ENCODE results near the gene WNT2B.

WNT2B gene

DNA sequence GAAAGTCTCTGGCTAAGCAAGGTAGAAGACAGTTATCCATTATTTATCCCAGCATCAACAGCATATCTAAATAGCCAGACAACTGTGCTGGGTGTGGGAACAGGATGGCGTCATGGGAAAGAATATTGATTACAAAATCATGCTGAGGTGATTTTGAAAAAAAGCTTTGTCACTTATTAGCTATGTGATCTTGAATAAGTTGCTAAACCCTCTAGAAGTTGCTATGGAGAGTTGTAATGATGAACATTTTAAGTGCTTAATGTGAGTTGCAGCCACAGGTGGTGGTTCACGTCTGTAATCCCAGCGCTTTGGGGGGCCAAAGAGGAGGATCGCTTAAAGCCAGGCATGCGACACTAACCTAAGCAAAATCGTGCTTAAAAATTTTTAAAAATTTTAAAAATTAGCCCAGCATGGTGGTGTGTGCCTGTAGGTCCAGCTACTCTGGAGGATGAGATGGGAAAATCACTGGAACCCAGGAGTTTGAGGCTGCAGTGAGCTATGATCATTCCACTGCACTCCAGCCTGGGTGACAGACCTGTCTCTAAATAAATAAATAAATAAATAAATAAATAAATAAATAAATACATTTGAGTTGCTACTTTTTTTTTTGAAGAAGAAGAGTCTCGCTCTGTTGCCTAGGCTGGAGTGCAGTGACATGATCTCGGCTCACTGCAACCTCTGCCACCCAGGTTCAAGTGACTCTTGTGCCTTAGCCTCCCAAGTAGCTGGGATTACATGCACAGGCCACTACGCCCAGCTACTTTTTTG is 33.6 kb downstream of the WNT2B start:
- no peak overlapping the region for H3K4me3 ChIP-seq (replicated peaks; ENCODE audit: insufficient read depth, low read length)
- no peak for DNase-seq (ENCODE audit: low read depth in 1 of 2, low spot score in 1 of 2)
- H3K27ac ChIP-seq (replicated peaks) = no peak overlapping the region
- TF ChIP-seq SPI1 (IDR thresholded peaks at IDR 0.05; ENCODE audit: borderline replicate concordance, low read depth) = no peak
- TF ChIP-seq, protein P1, sequence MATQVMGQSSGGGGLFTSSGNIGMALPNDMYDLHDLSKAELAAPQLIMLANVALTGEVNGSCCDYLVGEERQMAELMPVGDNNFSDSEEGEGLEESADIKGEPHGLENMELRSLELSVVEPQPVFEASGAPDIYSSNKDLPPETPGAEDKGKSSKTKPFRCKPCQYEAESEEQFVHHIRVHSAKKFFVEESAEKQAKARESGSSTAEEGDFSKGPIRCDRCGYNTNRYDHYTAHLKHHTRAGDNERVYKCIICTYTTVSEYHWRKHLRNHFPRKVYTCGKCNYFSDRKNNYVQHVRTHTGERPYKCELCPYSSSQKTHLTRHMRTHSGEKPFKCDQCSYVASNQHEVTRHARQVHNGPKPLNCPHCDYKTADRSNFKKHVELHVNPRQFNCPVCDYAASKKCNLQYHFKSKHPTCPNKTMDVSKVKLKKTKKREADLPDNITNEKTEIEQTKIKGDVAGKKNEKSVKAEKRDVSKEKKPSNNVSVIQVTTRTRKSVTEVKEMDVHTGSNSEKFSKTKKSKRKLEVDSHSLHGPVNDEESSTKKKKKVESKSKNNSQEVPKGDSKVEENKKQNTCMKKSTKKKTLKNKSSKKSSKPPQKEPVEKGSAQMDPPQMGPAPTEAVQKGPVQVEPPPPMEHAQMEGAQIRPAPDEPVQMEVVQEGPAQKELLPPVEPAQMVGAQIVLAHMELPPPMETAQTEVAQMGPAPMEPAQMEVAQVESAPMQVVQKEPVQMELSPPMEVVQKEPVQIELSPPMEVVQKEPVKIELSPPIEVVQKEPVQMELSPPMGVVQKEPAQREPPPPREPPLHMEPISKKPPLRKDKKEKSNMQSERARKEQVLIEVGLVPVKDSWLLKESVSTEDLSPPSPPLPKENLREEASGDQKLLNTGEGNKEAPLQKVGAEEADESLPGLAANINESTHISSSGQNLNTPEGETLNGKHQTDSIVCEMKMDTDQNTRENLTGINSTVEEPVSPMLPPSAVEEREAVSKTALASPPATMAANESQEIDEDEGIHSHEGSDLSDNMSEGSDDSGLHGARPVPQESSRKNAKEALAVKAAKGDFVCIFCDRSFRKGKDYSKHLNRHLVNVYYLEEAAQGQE (IDR thresholded peaks at IDR 0.05; ENCODE audit: insufficient replicate concordance, low read depth) = no peak
- TF ChIP-seq POLR2AphosphoS5 (IDR thresholded peaks at IDR 0.05; ENCODE audit: low read depth) = no peak
- no peak for TF ChIP-seq GABPA (IDR thresholded peaks at IDR 0.05; ENCODE audit: low read depth)
- TF ChIP-seq, protein P2, sequence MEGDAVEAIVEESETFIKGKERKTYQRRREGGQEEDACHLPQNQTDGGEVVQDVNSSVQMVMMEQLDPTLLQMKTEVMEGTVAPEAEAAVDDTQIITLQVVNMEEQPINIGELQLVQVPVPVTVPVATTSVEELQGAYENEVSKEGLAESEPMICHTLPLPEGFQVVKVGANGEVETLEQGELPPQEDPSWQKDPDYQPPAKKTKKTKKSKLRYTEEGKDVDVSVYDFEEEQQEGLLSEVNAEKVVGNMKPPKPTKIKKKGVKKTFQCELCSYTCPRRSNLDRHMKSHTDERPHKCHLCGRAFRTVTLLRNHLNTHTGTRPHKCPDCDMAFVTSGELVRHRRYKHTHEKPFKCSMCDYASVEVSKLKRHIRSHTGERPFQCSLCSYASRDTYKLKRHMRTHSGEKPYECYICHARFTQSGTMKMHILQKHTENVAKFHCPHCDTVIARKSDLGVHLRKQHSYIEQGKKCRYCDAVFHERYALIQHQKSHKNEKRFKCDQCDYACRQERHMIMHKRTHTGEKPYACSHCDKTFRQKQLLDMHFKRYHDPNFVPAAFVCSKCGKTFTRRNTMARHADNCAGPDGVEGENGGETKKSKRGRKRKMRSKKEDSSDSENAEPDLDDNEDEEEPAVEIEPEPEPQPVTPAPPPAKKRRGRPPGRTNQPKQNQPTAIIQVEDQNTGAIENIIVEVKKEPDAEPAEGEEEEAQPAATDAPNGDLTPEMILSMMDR (IDR thresholded peaks at IDR 0.05; ENCODE audit: insufficient read depth, low read length) = no peak
- no peaks in the 10 kb centered on the region for H3K27me3 ChIP-seq (ENCODE audit: insufficient read depth, poor library complexity, severe bottlenecking)

DNA sequence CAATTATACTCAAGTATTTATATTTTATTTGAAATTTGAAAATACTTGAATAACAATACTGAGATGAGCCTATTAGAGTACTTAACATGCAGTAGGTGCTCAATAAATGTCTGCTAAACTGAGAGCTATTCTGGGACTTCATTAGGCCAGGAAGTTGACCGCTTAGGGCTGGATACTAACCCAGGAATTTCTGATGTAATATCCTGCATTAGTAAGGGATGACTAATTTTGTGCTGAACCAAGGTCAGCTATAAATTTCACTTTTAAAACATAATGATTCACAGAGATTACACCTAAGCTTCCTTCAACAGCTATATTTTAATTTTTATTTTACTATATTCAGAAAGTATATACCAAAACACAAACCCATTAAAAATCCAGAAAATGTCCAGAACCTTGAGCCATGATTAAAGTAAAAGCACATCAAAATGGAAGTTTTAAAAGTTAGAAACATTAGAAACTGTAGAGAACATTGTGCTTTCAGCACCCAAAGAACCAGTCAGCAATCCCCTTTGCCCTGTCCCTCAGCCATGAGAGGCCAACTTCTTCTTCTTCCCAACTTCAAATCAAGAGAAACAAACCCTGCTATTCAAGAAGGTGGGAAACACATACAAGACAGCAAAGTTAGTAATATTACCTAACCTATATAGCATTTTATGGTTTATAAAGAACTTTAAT is 35.4 kb downstream of the WNT2B start:
- no peak overlapping the region for H3K4me3 ChIP-seq (replicated peaks; ENCODE audit: insufficient read depth, low read length)
- no peak overlapping the region for H3K27ac ChIP-seq (replicated peaks)
- no peaks in the 10 kb centered on the region for H3K27me3 ChIP-seq (ENCODE audit: insufficient read depth, poor library complexity, severe bottlenecking)
- no peak for DNase-seq (ENCODE audit: low read depth in 1 of 2, low spot score in 1 of 2)
- TF ChIP-seq GABPA (IDR thresholded peaks at IDR 0.05; ENCODE audit: low read depth) = no peak

DNA sequence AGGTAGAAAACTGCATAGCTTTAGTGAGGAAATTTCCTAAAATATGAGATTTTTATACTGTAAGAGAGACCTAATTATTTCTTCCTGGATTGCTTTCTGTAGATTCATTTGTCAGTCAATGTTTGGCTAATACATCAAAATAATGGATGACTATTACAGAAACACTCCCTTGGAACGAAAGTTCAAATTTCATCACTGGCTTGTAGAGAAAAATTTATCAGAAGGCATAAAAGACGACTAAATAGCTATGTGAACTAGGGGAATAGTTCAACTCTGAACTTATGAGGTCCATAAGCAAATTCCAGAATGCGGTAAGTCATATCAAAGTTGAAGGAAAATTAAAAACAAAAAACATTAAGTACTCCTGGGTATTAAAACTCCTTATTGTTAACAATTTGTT is 36.0 kb downstream of the WNT2B start:
- TF ChIP-seq, protein P2 (IDR thresholded peaks at IDR 0.05; ENCODE audit: insufficient read depth, low read length) = no peak
- TF ChIP-seq GABPA (IDR thresholded peaks at IDR 0.05; ENCODE audit: low read depth) = no peak
- TF ChIP-seq, protein P1 (IDR thresholded peaks at IDR 0.05; ENCODE audit: insufficient replicate concordance, low read depth) = no peak
- no peak for TF ChIP-seq POLR2AphosphoS5 (IDR thresholded peaks at IDR 0.05; ENCODE audit: low read depth)
- no peak for TF ChIP-seq SPI1 (IDR thresholded peaks at IDR 0.05; ENCODE audit: borderline replicate concordance, low read depth)
- no peak overlapping the region for H3K4me3 ChIP-seq (replicated peaks; ENCODE audit: insufficient read depth, low read length)
- H3K27me3 ChIP-seq (ENCODE audit: insufficient read depth, poor library complexity, severe bottlenecking) = no peaks in the 10 kb centered on the region
- H3K27ac ChIP-seq (replicated peaks) = no peak overlapping the region
- DNase-seq (ENCODE audit: low read depth in 1 of 2, low spot score in 1 of 2) = no peak

DNA sequence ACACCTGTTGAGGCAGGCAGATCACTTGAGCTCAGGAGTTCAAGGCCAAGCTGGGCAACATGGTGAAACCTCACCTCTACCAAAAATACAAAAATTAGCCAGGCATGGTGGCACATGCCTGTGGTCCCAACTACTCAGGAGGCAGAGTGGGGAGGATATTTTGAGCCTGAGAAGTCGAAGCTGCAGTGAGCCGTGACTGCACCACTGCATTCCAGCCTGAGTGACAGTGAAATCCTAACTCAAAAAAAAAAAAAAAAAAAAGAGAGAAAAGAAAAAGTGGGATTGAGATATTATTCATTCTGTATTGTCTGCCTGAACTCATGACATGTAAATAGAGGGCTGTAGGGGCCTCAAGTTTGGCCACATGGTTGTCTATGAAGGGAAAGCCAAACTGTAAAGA is 37.3 kb downstream of the WNT2B start:
- H3K4me3 ChIP-seq (replicated peaks; ENCODE audit: insufficient read depth, low read length) = no peak overlapping the region
- TF ChIP-seq POLR2AphosphoS5 (IDR thresholded peaks at IDR 0.05; ENCODE audit: low read depth) (no peak), SPI1 (IDR thresholded peaks at IDR 0.05; ENCODE audit: borderline replicate concordance, low read depth) (no peak), GABPA (IDR thresholded peaks at IDR 0.05; ENCODE audit: low read depth) (no peak)
- TF ChIP-seq, protein P1 (IDR thresholded peaks at IDR 0.05; ENCODE audit: insufficient replicate concordance, low read depth) = no peak
- TF ChIP-seq, protein P2 (IDR thresholded peaks at IDR 0.05; ENCODE audit: insufficient read depth, low read length) = no peak
- no peak overlapping the region for H3K27ac ChIP-seq (replicated peaks)
- DNase-seq (ENCODE audit: low read depth in 1 of 2, low spot score in 1 of 2) = no peak
- H3K27me3 ChIP-seq (ENCODE audit: insufficient read depth, poor library complexity, severe bottlenecking) = no peaks in the 10 kb centered on the region
